Measurements from ENCODE around the gene ELAVL4. TPM values are rescaled to one million over a fixed set of nuclear protein-coding genes. Genes with fewer than 3 reads are reported as not detected.
"Not testable (repeated sequence)": the region's sequence is repeated elsewhere in the genome, so short reads cannot be mapped to it uniquely, and the experiment has no call there.

ELAVL4 gene
- total RNA-seq, 2 experiments from 2014 or later, result not detected

GRCh38 chr1:50157306-50157941 lies 48.7 kb downstream of the ELAVL4 start:
- no peak overlapping the region for H3K4me3 Mint-ChIP-seq
- no peak for ATAC-seq
- ChIA-PET POLR2A (no interaction called here), CTCF (no interaction called here)
- H3K27me3 Mint-ChIP-seq, result no peaks in the 10 kb centered on the region
- intact Hi-C loops (cut with DNase I, micrococcal nuclease), result no loop called here
- H3K27ac Mint-ChIP-seq, result no peak overlapping the region
- H3K36me3 Mint-ChIP-seq (ENCODE audit: low read depth), result no peaks in the 10 kb centered on the region
- no peak for DNase-seq
- H3K9me3 Mint-ChIP-seq (ENCODE audit: low read depth), result no peaks in the 10 kb centered on the region
- no peaks in the 10 kb centered on the region for H3K4me1 Mint-ChIP-seq

GRCh38 chr1:50158421-50158820 lies 49.7 kb downstream of the ELAVL4 start:
- POLR2A ChIA-PET, result interaction anchor here (0.6 kb wide), 1 partner anchor 72 kb away, joined by 3 read pairs; no protein-coding TSS in a partner anchor

GRCh38 chr1:50163680-50164079 lies 55.0 kb downstream of the ELAVL4 start:
- Mint-ChIP-seq H3K27me3 (no peaks in the 10 kb centered on the region), H3K9me3 (ENCODE audit: low read depth) (no peaks in the 10 kb centered on the region), H3K36me3 (ENCODE audit: low read depth) (no peaks in the 10 kb centered on the region), H3K4me1 (no peaks in the 10 kb centered on the region), H3K4me3 (no peak overlapping the region), H3K27ac (no peak overlapping the region)
- intact Hi-C loops (cut with DNase I, micrococcal nuclease), result no loop called here
- ChIA-PET CTCF (no interaction called here), POLR2A (no interaction called here)
- DNase-seq (no peak), ATAC-seq (no peak)

More at GRCh38 chr1:50158421-50158820, 49.7 kb downstream of the ELAVL4 start:
- Mint-ChIP-seq H3K4me1 (no peaks in the 10 kb centered on the region), H3K27ac (no peak overlapping the region), H3K9me3 (ENCODE audit: low read depth) (no peaks in the 10 kb centered on the region), H3K4me3 (no peak overlapping the region), H3K27me3 (no peaks in the 10 kb centered on the region), H3K36me3 (ENCODE audit: low read depth) (no peaks in the 10 kb centered on the region)
- CTCF ChIA-PET, result no interaction called here
- DNase-seq (no peak), ATAC-seq (no peak)
- intact Hi-C loops (cut with DNase I, micrococcal nuclease), result no loop called here

GRCh38 chr1:50166351-50166750 lies 57.6 kb downstream of the ELAVL4 start:
- H3K4me1 Mint-ChIP-seq; intact Hi-C loops (cut with DNase I, micrococcal nuclease); POLR2A ChIA-PET; H3K9me3 Mint-ChIP-seq (ENCODE audit: low read depth); H3K36me3 Mint-ChIP-seq (ENCODE audit: low read depth); H3K4me3 Mint-ChIP-seq; H3K27me3 Mint-ChIP-seq; H3K27ac Mint-ChIP-seq; ATAC-seq; DNase-seq; CTCF ChIA-PET: not testable (repeated sequence)

GRCh38 chr1:50172299-50172698 lies 63.6 kb downstream of the ELAVL4 start:
- ATAC-seq (no peak), DNase-seq (no peak)
- Mint-ChIP-seq H3K4me1 (no peaks in the 10 kb centered on the region), H3K36me3 (ENCODE audit: low read depth) (no peaks in the 10 kb centered on the region), H3K27ac (no peak overlapping the region), H3K9me3 (ENCODE audit: low read depth) (no peaks in the 10 kb centered on the region), H3K4me3 (no peak overlapping the region), H3K27me3 (peaks cover 6% of the 10 kb centered on the region)
- POLR2A ChIA-PET, result no interaction called here
- intact Hi-C loops (cut with DNase I, micrococcal nuclease), result loop anchor here in 1 of 2 experiments (10.0 kb wide), 1 partner anchor 733 kb away; no protein-coding TSS in a partner anchor
- CTCF ChIA-PET, result no interaction called here

GRCh38 chr1:50174101-50174500 lies 65.4 kb downstream of the ELAVL4 start:
- ChIA-PET CTCF (no interaction called here), POLR2A (no interaction called here)
- Mint-ChIP-seq H3K9me3 (ENCODE audit: low read depth) (no peaks in the 10 kb centered on the region), H3K27me3 (peaks cover 6% of the 10 kb centered on the region), H3K4me3 (no peak overlapping the region), H3K4me1 (no peaks in the 10 kb centered on the region), H3K36me3 (ENCODE audit: low read depth) (no peaks in the 10 kb centered on the region), H3K27ac (no peak overlapping the region)
- DNase-seq, result no peak
- ATAC-seq, result no peak
- intact Hi-C loops (cut with DNase I, micrococcal nuclease), result loop anchor here in 1 of 2 experiments (10.0 kb wide), 1 partner anchor 731 kb away; no protein-coding TSS in a partner anchor

GRCh38 chr1:50175719-50176639 lies 67.3 kb downstream of the ELAVL4 start:
- ChIA-PET CTCF (interaction anchor here (0.7 kb wide), 1 partner anchor 510 kb away, joined by 4 read pairs; no protein-coding TSS in a partner anchor), POLR2A (no interaction called here)
- Mint-ChIP-seq H3K4me1 (no peaks in the 10 kb centered on the region), H3K36me3 (ENCODE audit: low read depth) (no peaks in the 10 kb centered on the region), H3K27me3 (peaks cover 12% of the 10 kb centered on the region), H3K27ac (no peak overlapping the region), H3K4me3 (no peak overlapping the region), H3K9me3 (ENCODE audit: low read depth) (no peaks in the 10 kb centered on the region)
- ATAC-seq, result no peak
- intact Hi-C loops (cut with DNase I, micrococcal nuclease), result loop anchor here in 1 of 2 experiments (10.0 kb wide), 1 partner anchor 729 kb away; no protein-coding TSS in a partner anchor
- DNase-seq, result no peak

- POLR2A ChIA-PET, result no interaction called here
These were observed 69.3 kb downstream of the ELAVL4 start for GRCh38 chr1:50177994-50178393.

GRCh38 chr1:50179639-50180038 lies 70.9 kb downstream of the ELAVL4 start:
- Mint-ChIP-seq H3K4me3 (no peak overlapping the region), H3K4me1 (no peaks in the 10 kb centered on the region), H3K27ac (no peak overlapping the region), H3K9me3 (ENCODE audit: low read depth) (no peaks in the 10 kb centered on the region), H3K27me3 (peaks cover 16% of the 10 kb centered on the region), H3K36me3 (ENCODE audit: low read depth) (no peaks in the 10 kb centered on the region)
- ATAC-seq, result no peak
- CTCF ChIA-PET, result no interaction called here
- no peak for DNase-seq
- intact Hi-C loops (cut with DNase I, micrococcal nuclease), result loop anchor here in 1 of 2 experiments (10.0 kb wide), 1 partner anchor 725 kb away; no protein-coding TSS in a partner anchor
- POLR2A ChIA-PET, result no interaction called here

More at GRCh38 chr1:50177994-50178393, 69.3 kb downstream of the ELAVL4 start:
- Mint-ChIP-seq H3K4me1 (no peaks in the 10 kb centered on the region), H3K27me3 (peaks cover 16% of the 10 kb centered on the region), H3K4me3 (no peak overlapping the region), H3K9me3 (ENCODE audit: low read depth) (no peaks in the 10 kb centered on the region), H3K27ac (no peak overlapping the region), H3K36me3 (ENCODE audit: low read depth) (no peaks in the 10 kb centered on the region)
- CTCF ChIA-PET, result interaction anchor here (0.9 kb wide), 1 partner anchor 154 kb away, joined by 3 read pairs; no protein-coding TSS in a partner anchor
- no peak for ATAC-seq
- intact Hi-C loops (cut with DNase I, micrococcal nuclease), result loop anchor here in 1 of 2 experiments (10.0 kb wide), 1 partner anchor 727 kb away; no protein-coding TSS in a partner anchor
- DNase-seq, result no peak

GRCh38 chr1:50180367-50180766 lies 71.6 kb downstream of the ELAVL4 start:
- Mint-ChIP-seq H3K27ac (no peak overlapping the region), H3K27me3 (peaks cover 18% of the 10 kb centered on the region), H3K36me3 (ENCODE audit: low read depth) (no peaks in the 10 kb centered on the region), H3K4me3 (no peak overlapping the region), H3K4me1 (no peaks in the 10 kb centered on the region), H3K9me3 (ENCODE audit: low read depth) (no peaks in the 10 kb centered on the region)
- POLR2A ChIA-PET, result no interaction called here
- DNase-seq (no peak), ATAC-seq (no peak)
- intact Hi-C loops (cut with DNase I, micrococcal nuclease), result no loop called here
- CTCF ChIA-PET, result no interaction called here

- Mint-ChIP-seq H3K27me3 (peaks cover 17% of the 10 kb centered on the region), H3K9me3 (ENCODE audit: low read depth) (no peaks in the 10 kb centered on the region), H3K4me3 (no peak overlapping the region), H3K36me3 (ENCODE audit: low read depth) (no peaks in the 10 kb centered on the region), H3K27ac (no peak overlapping the region), H3K4me1 (no peaks in the 10 kb centered on the region)
- intact Hi-C loops (cut with DNase I, micrococcal nuclease), result no loop called here
- no peak for ATAC-seq
- ChIA-PET POLR2A (no interaction called here), CTCF (no interaction called here)
- DNase-seq, result no peak
These were observed 72.4 kb downstream of the ELAVL4 start for GRCh38 chr1:50181027-50181663.

All from activated CD4-positive, alpha-beta T cell treated with anti-CD3 and anti-CD28 coated beads for 36 hours (primary cell).